ENCODE results near the gene CYFIP1.

DNA sequence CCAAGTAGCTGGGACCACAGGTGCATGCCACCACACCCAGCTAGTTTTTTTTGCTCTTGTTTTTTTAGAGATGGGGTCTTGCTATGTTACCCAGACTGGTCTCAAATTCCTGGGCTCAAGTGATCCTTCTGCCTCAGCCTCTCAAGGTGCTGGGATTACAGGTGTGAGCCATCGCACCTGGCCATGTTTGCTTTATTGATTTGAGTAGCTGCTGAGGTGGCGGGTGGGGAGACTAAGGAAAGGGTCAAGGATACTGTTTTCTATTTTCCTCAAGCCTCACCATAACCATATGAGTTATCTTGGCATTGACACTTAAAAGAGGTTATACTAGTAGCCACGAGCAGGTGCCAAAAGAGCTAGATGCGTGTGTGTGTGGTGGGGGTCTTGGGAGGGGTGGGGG is 39.0 kb downstream of the CYFIP1 start:
- TF ChIP-seq POLR2A (IDR thresholded peaks at IDR 0.05; ENCODE audit: borderline replicate concordance, extremely low read depth, insufficient read depth, insufficient read length) (no peak), RAD21 (IDR thresholded peaks at IDR 0.05; ENCODE audit: low read depth) (no peak), POLR2AphosphoS5 (IDR thresholded peaks at IDR 0.05; ENCODE audit: low read depth, low read length) (no peak), SIN3A (IDR thresholded peaks at IDR 0.05; ENCODE audit: low read depth) (no peak), EGR1 (IDR thresholded peaks at IDR 0.05; ENCODE audit: low read depth) (no peak), JUND (IDR thresholded peaks at IDR 0.05) (no peak), EZH2 (IDR thresholded peaks at IDR 0.05) (no peak)
- TF ChIP-seq, protein P1, sequence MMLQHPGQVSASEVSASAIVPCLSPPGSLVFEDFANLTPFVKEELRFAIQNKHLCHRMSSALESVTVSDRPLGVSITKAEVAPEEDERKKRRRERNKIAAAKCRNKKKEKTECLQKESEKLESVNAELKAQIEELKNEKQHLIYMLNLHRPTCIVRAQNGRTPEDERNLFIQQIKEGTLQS (IDR thresholded peaks at IDR 0.05), result no peak
- TF ChIP-seq, protein P2, sequence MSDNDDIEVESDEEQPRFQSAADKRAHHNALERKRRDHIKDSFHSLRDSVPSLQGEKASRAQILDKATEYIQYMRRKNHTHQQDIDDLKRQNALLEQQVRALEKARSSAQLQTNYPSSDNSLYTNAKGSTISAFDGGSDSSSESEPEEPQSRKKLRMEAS (IDR thresholded peaks at IDR 0.05), result no peak
- TF ChIP-seq, protein P3, sequence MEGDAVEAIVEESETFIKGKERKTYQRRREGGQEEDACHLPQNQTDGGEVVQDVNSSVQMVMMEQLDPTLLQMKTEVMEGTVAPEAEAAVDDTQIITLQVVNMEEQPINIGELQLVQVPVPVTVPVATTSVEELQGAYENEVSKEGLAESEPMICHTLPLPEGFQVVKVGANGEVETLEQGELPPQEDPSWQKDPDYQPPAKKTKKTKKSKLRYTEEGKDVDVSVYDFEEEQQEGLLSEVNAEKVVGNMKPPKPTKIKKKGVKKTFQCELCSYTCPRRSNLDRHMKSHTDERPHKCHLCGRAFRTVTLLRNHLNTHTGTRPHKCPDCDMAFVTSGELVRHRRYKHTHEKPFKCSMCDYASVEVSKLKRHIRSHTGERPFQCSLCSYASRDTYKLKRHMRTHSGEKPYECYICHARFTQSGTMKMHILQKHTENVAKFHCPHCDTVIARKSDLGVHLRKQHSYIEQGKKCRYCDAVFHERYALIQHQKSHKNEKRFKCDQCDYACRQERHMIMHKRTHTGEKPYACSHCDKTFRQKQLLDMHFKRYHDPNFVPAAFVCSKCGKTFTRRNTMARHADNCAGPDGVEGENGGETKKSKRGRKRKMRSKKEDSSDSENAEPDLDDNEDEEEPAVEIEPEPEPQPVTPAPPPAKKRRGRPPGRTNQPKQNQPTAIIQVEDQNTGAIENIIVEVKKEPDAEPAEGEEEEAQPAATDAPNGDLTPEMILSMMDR (IDR thresholded peaks at IDR 0.05 in 2 of 3, conservative IDR thresholded peaks at IDR 0.05 in 1 of 3; ENCODE audit: borderline replicate concordance in 1 of 3, insufficient read depth in 1 of 3, low read depth in 2 of 3, low read length in 2 of 3), result no peak
- TF ChIP-seq, protein P4, sequence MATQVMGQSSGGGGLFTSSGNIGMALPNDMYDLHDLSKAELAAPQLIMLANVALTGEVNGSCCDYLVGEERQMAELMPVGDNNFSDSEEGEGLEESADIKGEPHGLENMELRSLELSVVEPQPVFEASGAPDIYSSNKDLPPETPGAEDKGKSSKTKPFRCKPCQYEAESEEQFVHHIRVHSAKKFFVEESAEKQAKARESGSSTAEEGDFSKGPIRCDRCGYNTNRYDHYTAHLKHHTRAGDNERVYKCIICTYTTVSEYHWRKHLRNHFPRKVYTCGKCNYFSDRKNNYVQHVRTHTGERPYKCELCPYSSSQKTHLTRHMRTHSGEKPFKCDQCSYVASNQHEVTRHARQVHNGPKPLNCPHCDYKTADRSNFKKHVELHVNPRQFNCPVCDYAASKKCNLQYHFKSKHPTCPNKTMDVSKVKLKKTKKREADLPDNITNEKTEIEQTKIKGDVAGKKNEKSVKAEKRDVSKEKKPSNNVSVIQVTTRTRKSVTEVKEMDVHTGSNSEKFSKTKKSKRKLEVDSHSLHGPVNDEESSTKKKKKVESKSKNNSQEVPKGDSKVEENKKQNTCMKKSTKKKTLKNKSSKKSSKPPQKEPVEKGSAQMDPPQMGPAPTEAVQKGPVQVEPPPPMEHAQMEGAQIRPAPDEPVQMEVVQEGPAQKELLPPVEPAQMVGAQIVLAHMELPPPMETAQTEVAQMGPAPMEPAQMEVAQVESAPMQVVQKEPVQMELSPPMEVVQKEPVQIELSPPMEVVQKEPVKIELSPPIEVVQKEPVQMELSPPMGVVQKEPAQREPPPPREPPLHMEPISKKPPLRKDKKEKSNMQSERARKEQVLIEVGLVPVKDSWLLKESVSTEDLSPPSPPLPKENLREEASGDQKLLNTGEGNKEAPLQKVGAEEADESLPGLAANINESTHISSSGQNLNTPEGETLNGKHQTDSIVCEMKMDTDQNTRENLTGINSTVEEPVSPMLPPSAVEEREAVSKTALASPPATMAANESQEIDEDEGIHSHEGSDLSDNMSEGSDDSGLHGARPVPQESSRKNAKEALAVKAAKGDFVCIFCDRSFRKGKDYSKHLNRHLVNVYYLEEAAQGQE (IDR thresholded peaks at IDR 0.05; ENCODE audit: low read depth), result no peak
- TF ChIP-seq, protein P5, sequence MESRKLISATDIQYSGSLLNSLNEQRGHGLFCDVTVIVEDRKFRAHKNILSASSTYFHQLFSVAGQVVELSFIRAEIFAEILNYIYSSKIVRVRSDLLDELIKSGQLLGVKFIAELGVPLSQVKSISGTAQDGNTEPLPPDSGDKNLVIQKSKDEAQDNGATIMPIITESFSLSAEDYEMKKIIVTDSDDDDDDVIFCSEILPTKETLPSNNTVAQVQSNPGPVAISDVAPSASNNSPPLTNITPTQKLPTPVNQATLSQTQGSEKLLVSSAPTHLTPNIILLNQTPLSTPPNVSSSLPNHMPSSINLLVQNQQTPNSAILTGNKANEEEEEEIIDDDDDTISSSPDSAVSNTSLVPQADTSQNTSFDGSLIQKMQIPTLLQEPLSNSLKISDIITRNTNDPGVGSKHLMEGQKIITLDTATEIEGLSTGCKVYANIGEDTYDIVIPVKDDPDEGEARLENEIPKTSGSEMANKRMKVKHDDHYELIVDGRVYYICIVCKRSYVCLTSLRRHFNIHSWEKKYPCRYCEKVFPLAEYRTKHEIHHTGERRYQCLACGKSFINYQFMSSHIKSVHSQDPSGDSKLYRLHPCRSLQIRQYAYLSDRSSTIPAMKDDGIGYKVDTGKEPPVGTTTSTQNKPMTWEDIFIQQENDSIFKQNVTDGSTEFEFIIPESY (IDR thresholded peaks at IDR 0.05; ENCODE audit: extremely low read depth, insufficient replicate concordance, low read length), result no peak

Data from HCT116 (cell line).